Stimulated activated CD4-positive, alpha-beta T cell treated with anti-CD3 and anti-CD28 coated beads, TNF-alpha, amount 100 ng/mL, for 48 hours (primary cell): ENCODE measurements around the gene PRKCI.
"Not testable (repeated sequence)": the region's sequence is repeated elsewhere in the genome, so short reads cannot be mapped to it uniquely, and the experiment has no call there.

Experiments used
- DNase-seq, 3 donors: peaks; one replicate each; pipeline ENCODE4 v3.0.0-alpha.2; 2020; ENCODE audit warnings: low read depth in 3 of 3

The PRKCI gene

GRCh38 chr3:170278627-170279026 lies 56.4 kb downstream of the PRKCI start:
- DNase-seq: no peak

- no peak for DNase-seq
Observed at GRCh38 chr3:170290194-170290593, 68.0 kb downstream of the PRKCI start.

DNA sequence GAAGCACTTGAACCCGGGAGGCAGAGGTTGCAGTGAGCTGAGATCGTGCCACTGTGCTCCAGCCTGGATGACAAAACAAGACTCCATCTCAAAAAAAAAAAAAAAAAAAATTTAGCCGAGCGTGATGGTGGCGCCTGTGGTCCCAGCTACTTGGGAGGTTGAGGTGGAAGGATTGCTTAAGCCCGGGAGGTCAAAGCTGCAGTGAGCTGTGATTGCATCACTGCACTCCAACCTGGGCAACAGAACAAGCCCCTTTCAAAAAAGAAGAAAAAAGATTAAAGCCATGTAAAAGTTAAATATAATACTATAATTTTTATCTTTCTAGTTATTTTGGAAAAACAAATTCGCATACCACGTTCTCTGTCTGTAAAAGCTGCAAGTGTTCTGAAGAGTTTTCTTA lies 73.4 kb downstream of the PRKCI start:
- no peak for DNase-seq

DNA sequence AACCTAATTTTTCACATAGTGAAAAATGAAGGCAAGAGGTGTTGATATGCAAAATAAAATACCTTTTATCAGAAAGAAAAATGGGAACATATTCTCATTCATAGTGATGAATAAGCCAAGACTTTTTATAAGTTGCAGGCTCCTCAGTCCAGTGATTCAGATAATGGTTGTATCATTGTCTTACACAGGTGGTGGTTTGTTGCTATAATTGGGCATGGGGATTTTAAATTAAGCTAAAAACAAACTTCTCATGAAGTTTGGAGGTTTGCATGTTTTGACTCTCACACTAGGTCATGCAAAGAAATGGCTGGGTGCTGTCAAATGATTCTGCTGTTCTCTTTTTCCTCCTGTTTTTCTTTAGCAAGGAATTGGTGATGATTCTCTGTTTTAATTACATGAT lies 74.5 kb downstream of the PRKCI start:
- DNase-seq: no peak

DNA sequence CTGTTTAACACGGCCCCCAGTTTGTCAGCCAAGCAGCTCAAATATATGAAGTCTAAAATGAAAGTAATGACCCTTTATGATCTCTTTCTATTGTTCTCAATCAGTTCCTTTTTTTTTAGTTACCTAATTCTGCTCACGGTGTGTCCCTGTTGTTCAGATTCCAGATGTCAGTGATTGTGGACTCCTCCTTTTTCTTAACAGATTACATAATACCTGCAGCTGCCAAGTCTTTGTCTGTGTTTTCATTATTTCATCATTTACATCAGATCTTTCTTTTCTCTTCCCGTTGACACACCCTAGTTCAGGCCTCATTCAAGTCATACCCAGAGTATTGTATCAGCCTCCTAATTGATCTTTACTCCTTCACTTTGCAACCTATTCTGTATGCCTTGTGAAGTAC lies 79.2 kb downstream of the PRKCI start:
- DNase-seq: no peak

DNA sequence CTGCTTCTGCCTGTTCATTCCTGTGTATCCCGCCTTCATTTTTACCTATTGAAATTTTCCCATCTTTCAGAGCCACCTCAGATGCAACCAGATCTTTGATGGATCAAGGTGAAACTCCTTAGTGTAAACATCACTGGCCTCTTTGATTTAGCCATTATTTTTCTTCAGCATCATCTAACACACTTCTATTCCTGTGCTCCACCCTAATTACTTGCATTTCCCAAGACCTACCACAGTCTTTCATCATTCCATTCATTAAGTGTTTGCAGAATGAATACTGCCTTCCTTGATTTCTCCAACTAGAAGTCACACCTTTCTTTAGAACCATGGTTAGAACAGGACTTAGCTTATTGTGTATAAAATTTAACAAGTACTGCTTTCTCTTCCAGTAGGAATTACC lies 79.8 kb downstream of the PRKCI start:
- DNase-seq: no peak

GRCh38 chr3:170306015-170306414 lies 83.8 kb downstream of the PRKCI start:
- DNase-seq: no peak

GRCh38 chr3:170307671-170308405 lies 85.6 kb downstream of the PRKCI start:
- DNase-seq: no peak

GRCh38 chr3:170309046-170309445 lies 86.8 kb downstream of the PRKCI start:
- DNase-seq: no peak

DNA sequence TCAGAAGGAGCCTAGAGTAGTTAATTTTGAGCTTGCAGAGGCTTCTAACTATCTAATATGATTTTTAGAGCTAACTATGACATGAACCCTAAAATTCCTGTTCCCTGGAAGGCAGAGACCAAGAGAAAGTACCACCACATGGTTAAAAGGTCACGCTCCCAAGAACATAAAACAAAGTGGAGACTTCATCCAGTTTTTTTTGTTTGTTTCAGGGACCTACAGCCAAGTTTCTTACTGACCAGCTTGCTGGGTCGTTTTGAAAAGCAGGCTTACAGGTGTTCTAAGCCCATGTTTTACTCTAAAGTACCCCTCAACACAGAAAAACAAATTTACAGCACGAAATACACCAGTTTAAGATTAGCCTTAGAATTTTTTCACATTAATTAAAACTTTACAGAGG lies 95.7 kb downstream of the PRKCI start:
- no peak for DNase-seq

DNA sequence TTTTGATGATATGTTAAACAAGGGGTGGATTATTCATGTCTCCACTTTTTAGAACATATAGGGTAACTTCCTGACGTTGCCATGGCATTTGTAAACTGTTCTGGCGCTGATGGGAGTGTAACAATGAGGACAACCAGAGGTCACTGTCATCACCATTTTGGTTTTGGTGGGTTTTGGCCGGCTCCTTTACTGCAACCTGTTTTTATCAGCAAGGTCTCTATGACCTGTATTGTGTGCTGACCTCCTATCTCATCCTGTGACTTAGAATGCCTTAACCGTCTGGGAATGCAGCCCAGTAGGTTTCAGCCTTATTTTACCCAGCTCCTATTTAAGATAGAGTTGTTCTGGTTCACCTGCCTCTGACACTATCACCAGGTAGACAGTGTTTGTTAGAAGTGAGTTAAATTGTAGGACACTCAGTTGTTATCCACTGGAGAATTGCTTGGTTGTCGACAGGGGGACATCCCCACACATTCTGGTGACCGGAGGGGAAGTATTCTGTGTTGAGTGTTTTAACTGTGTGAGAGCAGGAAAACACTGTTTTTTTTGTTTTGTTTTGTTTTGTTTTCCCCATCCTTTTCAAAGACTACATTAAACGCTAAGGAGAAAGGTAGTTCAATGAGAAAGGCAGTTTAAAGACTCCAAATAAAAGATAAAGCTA lies 98.4 kb downstream of the PRKCI start:
- DNase-seq: no peak

- DNase-seq: no peak
Observed at GRCh38 chr3:170321321-170322034, 99.3 kb downstream of the PRKCI start.

DNA sequence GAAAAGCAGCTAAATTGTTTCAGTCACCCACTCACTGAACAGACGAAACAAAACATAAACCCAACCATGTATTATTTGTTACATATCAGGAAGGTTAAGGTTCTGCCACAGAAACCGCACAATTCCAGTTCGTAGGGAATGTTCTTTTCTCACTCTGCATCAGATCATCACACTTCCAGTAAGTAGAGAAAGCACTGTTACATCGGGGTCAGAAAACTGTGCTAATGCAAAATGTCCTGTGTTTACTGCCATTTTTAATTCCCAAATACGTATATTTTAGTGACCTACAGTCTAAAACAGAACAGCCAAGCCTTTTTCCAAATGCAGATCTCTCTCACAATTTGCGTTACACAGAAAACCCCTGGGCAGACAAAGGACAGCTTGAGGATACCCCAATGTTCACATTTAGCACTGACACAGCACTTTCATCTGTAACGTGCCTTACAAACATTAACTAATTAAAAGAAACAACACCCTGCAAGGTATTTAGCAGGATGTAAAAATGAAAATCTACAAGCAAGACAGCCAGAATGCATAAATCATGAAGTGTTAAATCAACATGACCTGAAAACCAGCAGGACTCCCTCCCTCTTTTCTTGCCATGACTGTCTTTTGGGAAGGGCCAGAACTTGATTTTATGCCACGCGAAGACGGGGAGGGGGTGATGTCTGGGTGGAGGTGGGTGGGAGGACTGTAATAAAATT lies 100.5 kb downstream of the PRKCI start:
- no peak for DNase-seq

- no peak for DNase-seq
Observed at GRCh38 chr3:170323331-170323730, 101.1 kb downstream of the PRKCI start.

DNA sequence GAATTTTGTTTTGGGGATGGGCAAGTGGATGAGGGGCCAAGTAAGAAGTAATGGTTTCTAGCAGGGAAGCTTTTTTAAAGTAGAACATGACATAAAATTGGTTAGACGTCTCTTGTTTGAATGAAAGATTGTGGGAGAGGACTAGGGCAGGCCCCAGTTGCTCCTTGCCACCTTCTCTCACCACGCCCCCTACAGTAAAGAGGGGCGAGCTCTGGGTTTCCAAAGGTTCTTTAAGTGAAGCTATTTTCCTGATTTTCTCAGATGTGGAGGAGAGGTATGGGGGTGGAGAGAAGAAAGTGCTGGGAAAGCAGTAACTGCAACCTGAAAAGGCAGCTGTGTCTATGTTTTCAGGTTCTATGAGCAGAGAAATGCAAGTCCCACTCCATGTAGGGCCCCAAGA lies 102.7 kb downstream of the PRKCI start:
- no peak for DNase-seq

DNA sequence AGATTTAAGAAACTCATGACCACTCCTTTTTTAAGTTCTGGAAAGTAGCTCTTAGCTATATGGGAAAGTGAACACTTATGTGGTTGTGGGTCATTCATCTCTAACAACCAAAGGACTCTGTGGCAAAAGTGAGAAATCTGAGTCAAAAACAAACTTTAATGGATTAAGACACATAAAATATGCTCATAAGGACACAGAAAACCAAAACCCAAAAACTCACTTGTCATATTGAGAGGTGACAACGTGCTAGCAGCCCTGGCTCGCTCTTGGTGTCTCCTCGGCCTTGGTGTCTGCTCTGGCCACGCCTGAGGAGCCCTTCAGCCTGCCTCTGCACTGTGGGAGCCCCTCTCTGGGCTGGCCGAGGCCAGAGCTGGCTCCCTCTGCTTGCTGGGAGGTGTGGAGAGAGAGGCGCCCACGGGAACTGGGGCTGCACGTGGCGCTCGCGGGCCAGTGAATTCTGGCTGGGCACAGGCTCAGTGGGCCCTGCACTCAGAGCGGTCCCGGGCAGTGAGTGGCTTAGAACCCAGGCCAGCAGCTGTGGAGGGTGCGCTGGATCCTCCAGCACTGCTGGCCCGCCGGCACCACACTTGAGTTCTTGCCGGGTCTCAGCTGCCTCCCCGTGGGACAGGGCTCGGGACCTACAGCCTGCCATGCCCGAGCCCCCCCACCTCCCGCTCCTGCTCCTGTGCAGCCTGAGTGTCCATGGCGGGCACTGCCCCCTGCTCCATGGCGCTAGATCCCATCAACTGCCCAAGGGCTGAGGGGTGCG lies 105.0 kb downstream of the PRKCI start:
- no peak for DNase-seq

DNA sequence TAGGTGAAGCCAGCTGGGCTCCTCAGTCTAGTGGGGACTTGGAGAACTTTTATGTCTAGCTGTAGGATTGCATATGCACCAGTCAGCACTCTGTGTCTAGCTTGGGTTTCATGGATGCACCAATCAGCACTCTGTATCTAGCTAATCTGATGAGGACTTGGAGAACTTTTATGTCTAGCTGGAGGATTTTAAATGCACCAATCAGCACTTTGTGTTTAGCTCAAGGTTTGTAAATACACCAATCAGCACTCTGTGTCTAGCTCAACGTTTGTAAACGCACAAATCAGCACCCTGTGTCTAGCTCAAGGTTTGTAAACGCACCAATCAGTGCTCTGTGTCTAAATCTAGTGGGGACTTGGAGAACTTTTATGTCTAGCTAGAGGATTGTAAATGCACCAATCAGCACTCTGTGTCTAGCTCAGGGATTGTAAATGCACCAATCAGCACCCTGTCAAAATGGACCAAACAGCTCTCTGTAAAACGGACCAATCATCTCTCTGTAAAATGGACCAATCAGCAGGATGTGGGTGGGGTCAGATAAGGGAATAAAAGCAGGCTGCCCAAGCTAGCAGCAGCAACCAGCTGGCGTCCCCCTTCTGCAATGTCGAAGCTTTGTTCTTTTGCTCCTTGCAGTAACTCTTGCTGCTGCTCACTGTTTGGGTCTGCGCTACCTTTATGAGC lies 105.8 kb downstream of the PRKCI start:
- DNase-seq: not testable (repeated sequence)

DNA sequence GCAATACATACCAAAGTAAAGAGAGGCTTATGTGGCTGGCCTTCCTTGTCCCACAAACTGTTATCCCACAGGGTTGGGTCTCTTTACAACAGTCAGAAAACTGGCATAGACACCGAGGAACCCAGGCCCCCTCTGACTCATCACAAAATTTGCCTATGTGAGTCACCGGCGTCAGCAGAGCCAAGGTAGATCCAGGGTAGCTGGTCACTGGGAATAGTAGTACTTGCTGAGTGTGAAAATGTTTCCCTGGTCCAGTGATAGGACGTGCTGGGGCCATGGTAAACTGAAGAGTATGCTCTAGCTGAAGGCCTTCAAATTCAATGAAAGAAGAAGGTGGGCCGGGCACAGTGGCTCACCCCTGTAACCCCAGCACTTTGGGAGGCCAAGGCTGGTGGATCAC lies 108.1 kb downstream of the PRKCI start:
- DNase-seq: no peak

DNA sequence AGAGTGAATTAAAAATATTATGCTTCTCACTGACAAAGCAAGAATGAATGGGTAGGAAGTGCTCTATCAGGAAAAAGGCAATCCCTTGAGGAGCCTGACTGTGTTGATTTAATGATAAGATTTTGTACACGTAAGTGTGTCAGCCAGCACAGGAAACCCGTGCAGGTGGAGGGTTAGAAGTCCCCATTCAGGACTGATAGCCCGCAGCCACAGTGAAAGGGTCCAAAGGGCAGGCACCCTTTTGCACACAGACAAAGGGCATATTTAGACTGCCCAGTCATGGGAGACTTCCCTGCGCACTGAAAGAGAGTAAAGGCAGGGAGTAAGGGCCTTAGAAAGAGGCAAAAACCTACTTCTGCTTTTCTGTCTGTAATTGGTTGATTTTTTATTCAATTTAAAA lies 108.9 kb downstream of the PRKCI start:
- no peak for DNase-seq

DNA sequence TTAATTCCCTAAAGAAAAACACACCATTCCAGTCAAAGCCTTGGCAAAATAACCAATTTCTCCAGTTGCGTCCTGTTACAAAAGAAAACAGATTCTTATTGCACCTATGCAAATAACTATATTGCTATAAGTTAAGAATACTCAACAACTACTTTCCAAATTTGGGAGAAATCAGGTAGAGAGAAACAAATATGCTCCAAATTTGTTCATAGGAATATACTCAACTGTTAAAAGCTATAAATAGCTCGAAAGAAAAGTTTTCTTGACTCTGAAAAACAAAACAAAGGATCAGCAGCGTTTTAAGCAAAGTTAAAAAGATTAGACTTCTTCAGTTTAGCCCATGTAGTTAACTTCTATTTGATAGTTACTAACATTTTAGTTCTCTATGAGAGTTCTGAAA lies 115.2 kb downstream of the PRKCI start:
- no peak for DNase-seq
